K562 (cell line): ENCODE measurements around the gene ANKMY1. TPM values are rescaled to one million over a fixed set of nuclear protein-coding genes. Genes with fewer than 3 reads are reported as not detected.

Experiments
- ATAC-seq: fragments of 200-7000 bp; cut with Tn5 transposase; 3 replicates; pipeline ENCODE4 v1.9.1; 2020; ENCODE audit warnings: moderate library complexity
- BruUV-seq: library from RNA; stranded (reverse); fragments of 400-500 nt; replicated peaks from 2 replicates; lab custom pipeline; 2021; lab: Mats Ljungman, UMichigan
- CTCF ChIA-PET: fragments of 300-600 bp; formaldehyde crosslinking; extraction: SDS; loops from one replicate; lab custom pipeline; 2021; ENCODE audit warnings: low intra/inter-chr PET ratio; lab: Yijun Ruan, JAX
- POLR2A ChIA-PET: fragments of 300-600, 350-650 bp; sonication (Branson Sonifier 250); formaldehyde crosslinking; extraction: SDS; loops from one replicate; lab custom pipeline; 2021; ENCODE audit warnings: antibody characterized with exemption, inconsistent platforms; lab: Yijun Ruan, JAX
- DNase-seq, 4 experiments: peaks; one replicate each; pipeline versions ENCODE4 v3.0.0 to v3.0.0-alpha.2; 2011 to 2018; ENCODE audit warnings: low spot score in 3 of 4, mixed read lengths in 3 of 4; ENCODE audit errors: extremely low read depth in 1 of 4
- FAIRE-seq: peaks from 2 replicates; lab custom pipeline; 2011; peaks lifted over from hg19 to GRCh38; lab: Jason Lieb, UNC
- H2AFZ ChIP-seq: 2 replicates; pipeline ENCODE4 v1.6.0; 2011; ENCODE audit warnings: low read depth, low read length, control low read depth, inconsistent platforms
- H3K27ac ChIP-seq: fragments of 200-600 bp; 3 replicates; pipeline ENCODE4 v1.8.0; 2011; ENCODE audit warnings: low read depth, mild to moderate bottlenecking, control low read depth, inconsistent platforms, low read length, moderate library complexity, mixed read lengths; ENCODE audit errors: extremely low read depth
- H3K27me3 ChIP-seq, 2 experiments: fragments of 300-600 bp in 1 of 2; 2 replicates in 1 of 2; 3 replicates in 1 of 2; pipeline versions ENCODE4 v1.6.0 to v1.8.0; 2011; ENCODE audit warnings: inconsistent platforms in 2 of 2, low read length in 2 of 2, mild to moderate bottlenecking in 1 of 2, mixed read lengths in 1 of 2, moderate library complexity in 1 of 2; ENCODE audit not compliant: control insufficient read depth in 2 of 2, insufficient read depth in 2 of 2
- H3K36me3 ChIP-seq: fragments of 300-600 bp; 3 replicates; pipeline ENCODE4 v1.8.0; 2011; ENCODE audit warnings: mild to moderate bottlenecking, low read length, inconsistent platforms; ENCODE audit not compliant: control insufficient read depth, insufficient read depth
- H3K4me1 ChIP-seq, 2 experiments: fragments of 200-600 bp in 1 of 2; replicated peaks in 1 of 2; 2 replicates in 1 of 2; 3 replicates in 1 of 2; pipeline versions ENCODE4 v1.5.1 to v1.8.0; 2011; ENCODE audit warnings: inconsistent platforms in 2 of 2, low read length in 2 of 2, mild to moderate bottlenecking in 1 of 2, mixed read lengths in 1 of 2, moderate library complexity in 1 of 2; ENCODE audit not compliant: control insufficient read depth in 2 of 2, insufficient read depth in 2 of 2
- H3K4me2 ChIP-seq: 2 replicates; pipeline ENCODE4 v1.6.1; 2011; ENCODE audit warnings: low read length, control low read depth, inconsistent platforms, mixed read lengths; ENCODE audit not compliant: insufficient read depth
- H3K4me3 ChIP-seq: fragments of 200-600 bp; sonication (generic), shearing (Covaris generic); 2 replicates; pipeline ENCODE4 v1.5.1; 2016; ENCODE audit warnings: control low read depth, inconsistent platforms
- H3K79me2 ChIP-seq: fragments of 200-600 bp; 3 replicates; pipeline ENCODE4 v1.8.0; 2011; ENCODE audit warnings: low read length, inconsistent platforms; ENCODE audit not compliant: control insufficient read depth, insufficient read depth
- H3K9ac ChIP-seq, 2 experiments: 2 replicates each; pipeline versions ENCODE4 v1.6.0 to v1.6.1; 2011; ENCODE audit warnings: low read depth in 2 of 2, low read length in 2 of 2, control low read depth in 1 of 2, inconsistent platforms in 1 of 2, mild to moderate bottlenecking in 1 of 2, mixed read lengths in 1 of 2; ENCODE audit not compliant: insufficient read depth in 1 of 2
- H3K9me1 ChIP-seq: one replicate; pipeline ENCODE4 v1.6.0; 2011; ENCODE audit warnings: inconsistent platforms, mild to moderate bottlenecking, low read length, moderate library complexity; ENCODE audit not compliant: control insufficient read depth, insufficient read depth
- H3K9me3 ChIP-seq: replicated peaks from 2 replicates; pipeline ENCODE4 v1.5.1; 2011; ENCODE audit warnings: low read depth, low read length, inconsistent platforms; ENCODE audit not compliant: control insufficient read depth, insufficient read depth
- H4K20me1 ChIP-seq: replicated peaks from 2 replicates; pipeline ENCODE4 v1.6.1; 2011; ENCODE audit warnings: low read length, inconsistent platforms, mixed read lengths; ENCODE audit not compliant: control insufficient read depth, insufficient read depth
- BRD9 ChIP-seq: fragments of 450-650 bp; IDR thresholded peaks from 2 replicates; pipeline ENCODE4 v1.6.1; 2018; ENCODE audit warnings: low read depth; ENCODE audit not compliant: partially characterized antibody
- ILF3 ChIP-seq: fragments of 450-650 bp; IDR thresholded peaks from 2 replicates; pipeline ENCODE4 v1.6.1; 2018; ENCODE audit warnings: antibody characterized with exemption, mild to moderate bottlenecking, moderate library complexity, borderline replicate concordance
- OTX1 ChIP-seq: fragments of 450-650 bp; formaldehyde crosslinking; IDR thresholded peaks from 2 replicates; pipeline ENCODE4 v1.4.0; 2022; ENCODE audit warnings: mild to moderate bottlenecking
- TFAM ChIP-seq: fragments of 250-450 bp; sonication (Bioruptor Pico); conservative IDR thresholded peaks from 2 replicates; pipeline ENCODE4 v1.5.0; 2021; ENCODE audit warnings: mild to moderate bottlenecking, moderate library complexity
- ZNF134 ChIP-seq: fragments of 250-450 bp; sonication (Bioruptor Pico); conservative IDR thresholded peaks from 2 replicates; pipeline ENCODE4 v1.4.0; 2020
- ZNF561 ChIP-seq: fragments of 450-650 bp; formaldehyde crosslinking; conservative IDR thresholded peaks from 2 replicates; pipeline ENCODE4 v1.4.0; 2020; ENCODE audit warnings: mild to moderate bottlenecking, moderate library complexity
- WGBS: fragments of 100-300 bp; shearing (Covaris generic); methylation state at CpG from one replicate; pipeline ENCODE4 v1.1.6; 2016; ENCODE audit warnings: low coverage, mixed read lengths; ENCODE audit not compliant: insufficient coverage; ENCODE audit errors: missing lambda C conversion rate; 5-methylcytosine and 5-hydroxymethylcytosine counted together
- in situ Hi-C: fragments of 300-500 bp; cut with MboI; formaldehyde crosslinking; loops from 4 replicates; pipeline ENCODE4 v1.15.0; 2018; ENCODE audit warnings: inconsistent platforms, mixed read lengths
- intact Hi-C: fragments of 100-400 bp; cut with micrococcal nuclease; formaldehyde crosslinking; loops from 2 replicates; pipeline ENCODE4 v1.14.2; 2022
- polyA plus RNA-seq, 8 experiments: library from polyadenylated mRNA; depleted of rRNA in 4 of 8; stranded (reverse) in 5 of 8; unstranded in 3 of 8; fragments of >200 nt; fragmentation: Nextera tagmentation in 2 of 8; fragmentation: Illumina TruSeq in 1 of 8; extraction: Ambion mirVana in 2 of 8; extraction: Trizol in 1 of 8; gene quantifications; 2 replicates each; pipeline versions ENCODE4 v1.2.1 to v1.2.3, GENCODE V29; 2011 to 2014; ENCODE audit warnings: inconsistent platforms in 1 of 8, missing spikeins in 1 of 8
- total RNA-seq, 7 experiments: library from RNA; depleted of rRNA in 6 of 7; stranded (reverse); fragments of >200 nt in 6 of 7; fragmentation: Illumina TruSeq in 2 of 7; extraction: Trizol in 2 of 7; gene quantifications; 2 replicates each; pipeline versions ENCODE4 v1.2.1 to v1.2.3, GENCODE V29; 2011 to 2021; ENCODE audit warnings: low replicate concordance in 1 of 7
- TF ChIP-seq, protein P1 (sequence below): fragments of 450-650 bp; IDR thresholded peaks from 2 replicates; pipeline ENCODE4 v1.6.1; 2016; ENCODE audit warnings: mild to moderate bottlenecking, moderate library complexity

ANKMY1 gene
- total and polyA plus RNA-seq, 9 of the 15 experiments (the other 6 are each of a cell fraction or from before 2014, with no cell fraction given) = 0.75 to 15.1 (median 11.7) TPM

DNA sequence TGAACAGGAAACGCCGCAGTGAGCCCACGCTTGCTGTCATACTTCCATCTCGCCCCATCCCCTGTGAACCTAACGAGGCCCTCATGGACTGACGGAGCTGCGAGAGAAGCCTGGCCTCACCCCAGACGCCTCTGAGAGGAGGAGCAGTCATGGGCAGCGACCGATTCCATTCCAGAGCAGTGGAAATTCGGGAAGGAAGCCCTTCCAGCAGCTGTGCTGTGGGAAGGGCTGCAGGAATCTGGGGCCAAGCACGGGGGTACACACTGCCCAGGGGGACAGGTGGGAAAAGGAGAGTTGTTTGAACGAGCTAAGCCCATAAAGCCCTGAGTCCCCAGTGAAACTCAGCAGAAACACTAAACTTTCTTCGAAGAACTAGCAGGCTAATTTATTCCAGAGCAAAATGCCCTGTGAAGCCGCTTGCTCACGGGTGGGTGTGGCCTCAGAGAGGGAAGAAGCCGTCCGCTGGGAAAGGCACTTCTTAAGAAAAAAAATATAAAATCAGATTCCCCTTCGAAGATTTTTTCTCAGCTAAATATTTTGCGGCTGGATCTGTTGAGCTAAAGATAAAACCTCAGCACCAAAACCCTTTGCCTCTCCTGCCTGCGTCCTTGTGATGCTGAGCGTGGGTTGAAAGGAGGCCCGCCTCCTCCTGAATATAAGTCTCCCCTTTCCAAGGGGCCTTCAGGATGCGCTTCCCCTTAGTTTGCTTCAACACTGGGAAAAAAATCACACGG, 38.2 kb downstream of the ANKMY1 start:
- Histone ChIP-seq H3K4me1 (no peaks in the 10 kb centered on the region), H2AFZ (no peak overlapping the region), H3K9me3 (0 out of 2 replicates have a peak, but pooled peaks cover 4% of the 10 kb centered on the region), H3K79me2 (no peaks in the 10 kb centered on the region), H3K4me3 (no peak overlapping the region), H3K36me3 (peaks cover 25% of the 10 kb centered on the region; the same call in 1 of the 3 replicates), H3K9ac (no peak overlapping the region), H3K9me1 (no peaks in the 10 kb centered on the region), H3K4me2 (no peak overlapping the region), H3K27ac (no peak overlapping the region), H4K20me1 (no peaks in the 10 kb centered on the region), H3K27me3 (no peaks in the 10 kb centered on the region)
- no peak for DNase-seq
- FAIRE-seq = no peak
- BruUV-seq = no TSS peak
- WGBS = 94% methylated on average over 16 of the region's 25 CpGs
- in situ Hi-C loops (no loop called here), intact Hi-C loops (loop anchor here (10.0 kb wide), 2 partner anchors 45 to 185 kb away; partner anchors contain the start of genes DUSP28 and RNPEPL1)
- ChIA-PET POLR2A (no interaction called here), CTCF (no interaction called here)
- no peak for ATAC-seq
- TF ChIP-seq, protein P1, sequence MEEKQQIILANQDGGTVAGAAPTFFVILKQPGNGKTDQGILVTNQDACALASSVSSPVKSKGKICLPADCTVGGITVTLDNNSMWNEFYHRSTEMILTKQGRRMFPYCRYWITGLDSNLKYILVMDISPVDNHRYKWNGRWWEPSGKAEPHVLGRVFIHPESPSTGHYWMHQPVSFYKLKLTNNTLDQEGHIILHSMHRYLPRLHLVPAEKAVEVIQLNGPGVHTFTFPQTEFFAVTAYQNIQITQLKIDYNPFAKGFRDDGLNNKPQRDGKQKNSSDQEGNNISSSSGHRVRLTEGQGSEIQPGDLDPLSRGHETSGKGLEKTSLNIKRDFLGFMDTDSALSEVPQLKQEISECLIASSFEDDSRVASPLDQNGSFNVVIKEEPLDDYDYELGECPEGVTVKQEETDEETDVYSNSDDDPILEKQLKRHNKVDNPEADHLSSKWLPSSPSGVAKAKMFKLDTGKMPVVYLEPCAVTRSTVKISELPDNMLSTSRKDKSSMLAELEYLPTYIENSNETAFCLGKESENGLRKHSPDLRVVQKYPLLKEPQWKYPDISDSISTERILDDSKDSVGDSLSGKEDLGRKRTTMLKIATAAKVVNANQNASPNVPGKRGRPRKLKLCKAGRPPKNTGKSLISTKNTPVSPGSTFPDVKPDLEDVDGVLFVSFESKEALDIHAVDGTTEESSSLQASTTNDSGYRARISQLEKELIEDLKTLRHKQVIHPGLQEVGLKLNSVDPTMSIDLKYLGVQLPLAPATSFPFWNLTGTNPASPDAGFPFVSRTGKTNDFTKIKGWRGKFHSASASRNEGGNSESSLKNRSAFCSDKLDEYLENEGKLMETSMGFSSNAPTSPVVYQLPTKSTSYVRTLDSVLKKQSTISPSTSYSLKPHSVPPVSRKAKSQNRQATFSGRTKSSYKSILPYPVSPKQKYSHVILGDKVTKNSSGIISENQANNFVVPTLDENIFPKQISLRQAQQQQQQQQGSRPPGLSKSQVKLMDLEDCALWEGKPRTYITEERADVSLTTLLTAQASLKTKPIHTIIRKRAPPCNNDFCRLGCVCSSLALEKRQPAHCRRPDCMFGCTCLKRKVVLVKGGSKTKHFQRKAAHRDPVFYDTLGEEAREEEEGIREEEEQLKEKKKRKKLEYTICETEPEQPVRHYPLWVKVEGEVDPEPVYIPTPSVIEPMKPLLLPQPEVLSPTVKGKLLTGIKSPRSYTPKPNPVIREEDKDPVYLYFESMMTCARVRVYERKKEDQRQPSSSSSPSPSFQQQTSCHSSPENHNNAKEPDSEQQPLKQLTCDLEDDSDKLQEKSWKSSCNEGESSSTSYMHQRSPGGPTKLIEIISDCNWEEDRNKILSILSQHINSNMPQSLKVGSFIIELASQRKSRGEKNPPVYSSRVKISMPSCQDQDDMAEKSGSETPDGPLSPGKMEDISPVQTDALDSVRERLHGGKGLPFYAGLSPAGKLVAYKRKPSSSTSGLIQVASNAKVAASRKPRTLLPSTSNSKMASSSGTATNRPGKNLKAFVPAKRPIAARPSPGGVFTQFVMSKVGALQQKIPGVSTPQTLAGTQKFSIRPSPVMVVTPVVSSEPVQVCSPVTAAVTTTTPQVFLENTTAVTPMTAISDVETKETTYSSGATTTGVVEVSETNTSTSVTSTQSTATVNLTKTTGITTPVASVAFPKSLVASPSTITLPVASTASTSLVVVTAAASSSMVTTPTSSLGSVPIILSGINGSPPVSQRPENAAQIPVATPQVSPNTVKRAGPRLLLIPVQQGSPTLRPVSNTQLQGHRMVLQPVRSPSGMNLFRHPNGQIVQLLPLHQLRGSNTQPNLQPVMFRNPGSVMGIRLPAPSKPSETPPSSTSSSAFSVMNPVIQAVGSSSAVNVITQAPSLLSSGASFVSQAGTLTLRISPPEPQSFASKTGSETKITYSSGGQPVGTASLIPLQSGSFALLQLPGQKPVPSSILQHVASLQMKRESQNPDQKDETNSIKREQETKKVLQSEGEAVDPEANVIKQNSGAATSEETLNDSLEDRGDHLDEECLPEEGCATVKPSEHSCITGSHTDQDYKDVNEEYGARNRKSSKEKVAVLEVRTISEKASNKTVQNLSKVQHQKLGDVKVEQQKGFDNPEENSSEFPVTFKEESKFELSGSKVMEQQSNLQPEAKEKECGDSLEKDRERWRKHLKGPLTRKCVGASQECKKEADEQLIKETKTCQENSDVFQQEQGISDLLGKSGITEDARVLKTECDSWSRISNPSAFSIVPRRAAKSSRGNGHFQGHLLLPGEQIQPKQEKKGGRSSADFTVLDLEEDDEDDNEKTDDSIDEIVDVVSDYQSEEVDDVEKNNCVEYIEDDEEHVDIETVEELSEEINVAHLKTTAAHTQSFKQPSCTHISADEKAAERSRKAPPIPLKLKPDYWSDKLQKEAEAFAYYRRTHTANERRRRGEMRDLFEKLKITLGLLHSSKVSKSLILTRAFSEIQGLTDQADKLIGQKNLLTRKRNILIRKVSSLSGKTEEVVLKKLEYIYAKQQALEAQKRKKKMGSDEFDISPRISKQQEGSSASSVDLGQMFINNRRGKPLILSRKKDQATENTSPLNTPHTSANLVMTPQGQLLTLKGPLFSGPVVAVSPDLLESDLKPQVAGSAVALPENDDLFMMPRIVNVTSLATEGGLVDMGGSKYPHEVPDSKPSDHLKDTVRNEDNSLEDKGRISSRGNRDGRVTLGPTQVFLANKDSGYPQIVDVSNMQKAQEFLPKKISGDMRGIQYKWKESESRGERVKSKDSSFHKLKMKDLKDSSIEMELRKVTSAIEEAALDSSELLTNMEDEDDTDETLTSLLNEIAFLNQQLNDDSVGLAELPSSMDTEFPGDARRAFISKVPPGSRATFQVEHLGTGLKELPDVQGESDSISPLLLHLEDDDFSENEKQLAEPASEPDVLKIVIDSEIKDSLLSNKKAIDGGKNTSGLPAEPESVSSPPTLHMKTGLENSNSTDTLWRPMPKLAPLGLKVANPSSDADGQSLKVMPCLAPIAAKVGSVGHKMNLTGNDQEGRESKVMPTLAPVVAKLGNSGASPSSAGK = no peak
- TF ChIP-seq OTX1 (CRISPR knock-in tag) = no peak
- no peak for TF ChIP-seq ILF3
- no peak for TF ChIP-seq ZNF561
- no peak for TF ChIP-seq BRD9
- no peak for TF ChIP-seq TFAM
- TF ChIP-seq ZNF134 (CRISPR knock-in tag) = no peak
